Spleen (tissue), 11 donors: Measurements from ENCODE around the gene SLC25A38. TPM values are rescaled to one million over a fixed set of nuclear protein-coding genes. Genes with fewer than 3 reads are reported as not detected.

Source experiments
- DNase-seq: peaks from one replicate; pipeline ENCODE4 v3.0.0-alpha.2; 2020
- H3K27ac ChIP-seq, 8 donors: fragments of 200-600 bp; sonication (generic) in 7 of 8; 1 replicate in 4 of 8; 2 replicates in 4 of 8; pipeline versions ENCODE4 v1.5.0 to v1.8.0; 2016 to 2021; ENCODE audit warnings: inconsistent platforms in 4 of 8, mild to moderate bottlenecking in 4 of 8, moderate library complexity in 1 of 8
- H3K27me3 ChIP-seq, 7 donors: fragments of 200-600 bp; sonication (generic) in 6 of 7; replicated peaks in 1 of 7; 1 replicate in 4 of 7; 2 replicates in 3 of 7; pipeline versions ENCODE4 v1.5.0 to v1.8.0; 2016 to 2021; ENCODE audit warnings: inconsistent platforms in 3 of 7, mild to moderate bottlenecking in 1 of 7
- H3K36me3 ChIP-seq, 6 donors: fragments of 200-600 bp; sonication (generic) in 5 of 6; 1 replicate in 4 of 6; 2 replicates in 2 of 6; pipeline versions ENCODE4 v1.5.0 to v1.8.0; 2016 to 2021; ENCODE audit warnings: inconsistent platforms in 2 of 6
- H3K4me1 ChIP-seq, 6 donors: fragments of 200-600 bp; sonication (generic) in 5 of 6; 1 replicate in 3 of 6; 2 replicates in 3 of 6; pipeline versions ENCODE4 v1.5.0 to v1.8.0; 2016 to 2021; ENCODE audit warnings: inconsistent platforms in 3 of 6
- H3K4me3 ChIP-seq, 8 donors: fragments of 200-600 bp; sonication (generic) in 7 of 8; 1 replicate in 4 of 8; 2 replicates in 4 of 8; pipeline versions ENCODE4 v1.5.0 to v1.8.0; 2016 to 2021; ENCODE audit warnings: inconsistent platforms in 4 of 8, mild to moderate bottlenecking in 4 of 8, moderate library complexity in 2 of 8
- H3K9me3 ChIP-seq, 8 donors: fragments of 200-600 bp; sonication (generic) in 7 of 8; 1 replicate in 4 of 8; 2 replicates in 4 of 8; pipeline versions ENCODE4 v1.5.0 to v1.8.0; 2016 to 2021; ENCODE audit warnings: inconsistent platforms in 4 of 8
- POLR2A ChIP-seq, 3 donors: fragments of 450-650 bp; IDR thresholded peaks; one replicate each; pipeline ENCODE4 v1.5.1; 2017; ENCODE audit warnings: antibody characterized with exemption in 3 of 3, mild to moderate bottlenecking in 1 of 3
- POLR2AphosphoS5 ChIP-seq, 3 donors: sonication (generic); formaldehyde crosslinking; IDR thresholded peaks; one replicate each; pipeline ENCODE4 v1.5.1; 2017; ENCODE audit warnings: antibody characterized with exemption in 3 of 3
- WGBS, 5 donors: extraction: QIAGEN DNeasy Blood & Tissue Kit in 3 of 5; methylation state at CpG; one replicate each; pipeline versions ENCODE4 v1.1.5 to v1.1.7; 2013 to 2018; 5-methylcytosine and 5-hydroxymethylcytosine counted together
- intact Hi-C: fragments of 100-400 bp; cut with DNase I; formaldehyde crosslinking; loops from one replicate; pipeline ENCODE4 v1.15.0; 2023; ENCODE audit warnings: low total_unique reads
- polyA plus RNA-seq, 3 donors: library from polyadenylated mRNA; stranded (reverse); fragments of 200-250 nt; gene quantifications; one replicate each; pipeline ENCODE4 v1.2.1, GENCODE V29; 2013
- total RNA-seq, 7 donors: library from RNA; depleted of rRNA in 3 of 7; stranded (reverse); fragments of >200 nt in 3 of 7; fragmentation: NEBNext Ultra II Directional in 4 of 7; extraction: Animal tissue kit (Norgen Biotek cat#: 25700) in 4 of 7; gene quantifications; one replicate each; pipeline versions ENCODE4 v1.1.0 to v1.2.1, GENCODE V29; 2016 to 2021
- TF ChIP-seq, protein P1 (sequence below), 11 experiments: fragments of 200-600 bp in 7 of 11; fragments of 450-650 bp in 4 of 11; sonication (generic) in 4 of 11; IDR thresholded peaks in 8 of 11; conservative IDR thresholded peaks in 3 of 11; 1 replicate in 7 of 11; 2 replicates in 4 of 11; pipeline versions ENCODE4 v1.4.0 to v1.8.0; 2016 to 2021; ENCODE audit warnings: antibody characterized with exemption in 11 of 11, inconsistent platforms in 4 of 11, mild to moderate bottlenecking in 1 of 11
- donor health status: healthy with polysubstance abuse.
- donor health status: DM: no; HTN: no; CAD: no; lungs with moderate emphysema.
- donor health status: DM: no; HTN: no; CAD: no.
- donor health status: Bipolar disorder and iron deficiency.
- donor health status: healthy.
- donor health status: DM: no; HTN: no; CAD: no.
- donor health status: DM: yes; HTN: yes; CAD: no.

Gene SLC25A38
- total and polyA plus RNA-seq, 10 donors = 23.7 to 38.4 (median 27.1) TPM

DNA sequence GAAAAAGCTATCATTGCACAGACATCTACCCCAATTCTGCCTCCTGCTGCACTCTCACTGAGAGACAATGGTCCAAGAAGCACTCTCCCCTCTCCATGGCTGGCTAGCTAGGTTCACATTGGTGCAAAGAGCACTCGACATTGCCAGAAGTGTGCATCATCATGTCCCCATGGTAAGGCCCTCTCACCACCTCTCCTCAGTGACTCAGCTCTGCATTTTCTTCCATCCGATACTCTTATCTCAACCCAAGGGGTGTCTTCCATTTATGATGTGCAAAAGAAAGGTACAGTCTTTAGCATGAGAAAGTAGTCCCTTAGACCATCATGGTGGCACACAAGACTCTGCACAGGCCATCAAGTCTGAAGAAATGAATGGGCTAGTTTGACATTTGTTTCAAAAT is 37.4 kb downstream of the SLC25A38 start:
- DNase-seq = no peak
- intact Hi-C loops = no loop called here

DNA sequence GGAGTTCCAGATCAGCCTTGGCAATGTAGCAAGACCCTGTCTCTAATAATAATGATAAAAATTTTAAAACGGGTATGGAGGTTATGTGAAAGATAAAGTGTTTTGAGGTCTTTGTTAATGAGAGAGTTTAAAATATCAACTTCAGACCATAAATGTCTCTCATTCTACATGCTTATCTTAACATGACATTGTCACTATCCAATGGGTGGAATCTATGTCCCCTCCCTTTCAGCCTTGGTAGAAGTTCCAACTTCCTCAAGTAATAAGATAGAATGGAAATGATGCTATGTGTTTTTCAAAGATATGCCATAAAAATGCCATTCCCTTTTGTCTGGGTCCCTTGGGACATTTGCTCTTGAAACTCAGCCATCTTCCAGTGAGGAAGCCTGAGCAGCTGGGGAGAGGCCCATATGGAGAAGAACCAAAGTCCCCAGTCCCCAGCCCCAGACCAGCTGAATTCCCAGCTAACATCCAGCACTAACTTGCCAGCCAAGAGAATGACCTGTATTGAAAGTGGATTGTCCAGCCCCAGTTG is 40.3 kb downstream of the SLC25A38 start:
- intact Hi-C loops = no loop called here
- no peaks in the 10 kb centered on the region for H3K27me3 ChIP-seq
- H3K4me3 ChIP-seq = no peak overlapping the region
- no peak for DNase-seq
- TF ChIP-seq POLR2A (IDR thresholded peaks at IDR 0.05) = no peak
- no peak for TF ChIP-seq POLR2AphosphoS5 (IDR thresholded peaks at IDR 0.05)
- TF ChIP-seq, protein P1, sequence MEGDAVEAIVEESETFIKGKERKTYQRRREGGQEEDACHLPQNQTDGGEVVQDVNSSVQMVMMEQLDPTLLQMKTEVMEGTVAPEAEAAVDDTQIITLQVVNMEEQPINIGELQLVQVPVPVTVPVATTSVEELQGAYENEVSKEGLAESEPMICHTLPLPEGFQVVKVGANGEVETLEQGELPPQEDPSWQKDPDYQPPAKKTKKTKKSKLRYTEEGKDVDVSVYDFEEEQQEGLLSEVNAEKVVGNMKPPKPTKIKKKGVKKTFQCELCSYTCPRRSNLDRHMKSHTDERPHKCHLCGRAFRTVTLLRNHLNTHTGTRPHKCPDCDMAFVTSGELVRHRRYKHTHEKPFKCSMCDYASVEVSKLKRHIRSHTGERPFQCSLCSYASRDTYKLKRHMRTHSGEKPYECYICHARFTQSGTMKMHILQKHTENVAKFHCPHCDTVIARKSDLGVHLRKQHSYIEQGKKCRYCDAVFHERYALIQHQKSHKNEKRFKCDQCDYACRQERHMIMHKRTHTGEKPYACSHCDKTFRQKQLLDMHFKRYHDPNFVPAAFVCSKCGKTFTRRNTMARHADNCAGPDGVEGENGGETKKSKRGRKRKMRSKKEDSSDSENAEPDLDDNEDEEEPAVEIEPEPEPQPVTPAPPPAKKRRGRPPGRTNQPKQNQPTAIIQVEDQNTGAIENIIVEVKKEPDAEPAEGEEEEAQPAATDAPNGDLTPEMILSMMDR (IDR thresholded peaks at IDR 0.05 in 8 of 11, conservative IDR thresholded peaks at IDR 0.05 in 3 of 11) = no peak
- H3K4me1 ChIP-seq = peaks cover 0 to 3% (median 0%) of the 10 kb centered on the region in 6 donors
- 67 to 79% (median 75%) methylated on average over 1 of the region's 1 CpG for WGBS, 5 donors
- H3K9me3 ChIP-seq = no peaks in the 10 kb centered on the region
- H3K27ac ChIP-seq = no peak overlapping the region
- no peaks in the 10 kb centered on the region for H3K36me3 ChIP-seq

More for the DNA sequence above, 37.4 kb downstream of the SLC25A38 start:
- H3K4me3 ChIP-seq = no peak overlapping the region
- H3K4me1 ChIP-seq = peaks cover 0 to 5% (median 2%) of the 10 kb centered on the region in 6 donors
- H3K27ac ChIP-seq = no peak overlapping the region
- TF ChIP-seq, protein P1 (IDR thresholded peaks at IDR 0.05 in 8 of 11, conservative IDR thresholded peaks at IDR 0.05 in 3 of 11) = no peak
- no peak for TF ChIP-seq POLR2AphosphoS5 (IDR thresholded peaks at IDR 0.05)
- TF ChIP-seq POLR2A (IDR thresholded peaks at IDR 0.05) = no peak
- 93 to 100% (median 95%) methylated on average over 2 of the region's 2 CpGs for WGBS, 5 donors
- H3K36me3 ChIP-seq = no peaks in the 10 kb centered on the region
- H3K27me3 ChIP-seq = no peaks in the 10 kb centered on the region
- H3K9me3 ChIP-seq = no peaks in the 10 kb centered on the region

DNA sequence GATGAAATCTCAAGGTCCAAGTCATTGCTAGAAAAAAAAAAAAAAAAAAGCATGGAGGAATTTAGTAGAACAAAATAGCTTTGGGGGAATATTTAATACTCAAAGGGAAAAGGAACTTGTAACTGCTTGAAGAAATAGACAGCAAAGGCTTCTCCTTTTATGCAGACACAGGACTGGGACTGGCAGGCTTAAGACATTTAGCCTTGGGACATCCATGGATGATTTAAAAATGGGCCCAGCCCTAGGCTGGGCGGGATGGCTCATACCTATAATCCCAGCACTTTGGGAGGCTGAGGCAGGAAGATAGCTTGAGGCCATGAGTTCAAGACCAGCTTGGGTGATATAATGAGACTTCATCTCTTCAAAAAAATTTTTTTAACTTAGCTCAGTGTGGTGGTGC is 43.1 kb downstream of the SLC25A38 start:
- Histone ChIP-seq H3K4me1 (peaks cover 0 to 9% (median 0%) of the 10 kb centered on the region in 6 donors), H3K36me3 (no peaks in the 10 kb centered on the region), H3K9me3 (no peaks in the 10 kb centered on the region), H3K27me3 (no peaks in the 10 kb centered on the region), H3K27ac (no peak overlapping the region), H3K4me3 (no peak overlapping the region)
- TF ChIP-seq POLR2A (IDR thresholded peaks at IDR 0.05) (no peak), POLR2AphosphoS5 (IDR thresholded peaks at IDR 0.05) (no peak)
- TF ChIP-seq, protein P1 (IDR thresholded peaks at IDR 0.05 in 8 of 11, conservative IDR thresholded peaks at IDR 0.05 in 3 of 11) = no peak
- DNase-seq = no peak
- intact Hi-C loops = no loop called here
- 0 to 87% (median 33%) methylated on average over 1 of the region's 1 CpG for WGBS, 5 donors

DNA sequence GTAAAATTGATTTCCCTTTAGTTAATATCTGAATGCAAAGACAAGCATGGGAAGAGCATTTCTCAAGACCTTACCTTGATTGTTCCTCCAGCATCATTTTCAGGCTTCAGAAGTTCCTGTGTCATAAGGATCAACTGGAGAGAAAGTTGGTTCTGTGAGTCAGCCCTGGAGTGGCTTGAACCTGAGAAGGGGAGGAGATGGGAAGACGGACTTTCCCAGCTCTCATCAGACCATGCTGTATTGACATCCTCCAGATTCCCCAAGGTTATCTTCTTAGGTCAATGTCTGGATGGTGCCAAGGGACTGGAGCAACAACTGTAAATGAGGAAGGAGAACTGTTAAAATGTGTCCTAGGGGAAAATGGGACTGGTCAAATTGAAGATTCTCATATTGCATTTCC is 44.3 kb downstream of the SLC25A38 start:
- Histone ChIP-seq H3K27ac (no peak overlapping the region), H3K4me1 (peaks cover 0 to 9% (median 0%) of the 10 kb centered on the region in 6 donors), H3K27me3 (no peaks in the 10 kb centered on the region), H3K9me3 (no peaks in the 10 kb centered on the region), H3K4me3 (no peak overlapping the region), H3K36me3 (no peaks in the 10 kb centered on the region)
- TF ChIP-seq POLR2AphosphoS5 (IDR thresholded peaks at IDR 0.05) (no peak), POLR2A (IDR thresholded peaks at IDR 0.05) (no peak)
- TF ChIP-seq, protein P1 (IDR thresholded peaks at IDR 0.05 in 8 of 11, conservative IDR thresholded peaks at IDR 0.05 in 3 of 11) = no peak
- WGBS, 5 donors = 61 to 86% (median 80%) methylated on average over 1 of the region's 1 CpG
- DNase-seq = no peak
- intact Hi-C loops = no loop called here
